ENCODE results near the gene IL17RB.

GRCh38 chr3:53828581-53828980 is 17.8 kb upstream of the IL17RB start:
- TF ChIP-seq BHLHE40 (IDR thresholded peaks at IDR 0.05; ENCODE audit: borderline replicate concordance), result no peak
- no peak for TF ChIP-seq FOXA1 (IDR thresholded peaks at IDR 0.05)
- no peak for TF ChIP-seq TARDBP (IDR thresholded peaks at IDR 0.05)
- TF ChIP-seq LEF1 (IDR thresholded peaks at IDR 0.05; ENCODE audit: borderline replicate concordance), result no peak
- TF ChIP-seq ELF4 (IDR thresholded peaks at IDR 0.05), result no peak
- TF ChIP-seq HDGF (IDR thresholded peaks at IDR 0.05; ENCODE audit: borderline replicate concordance), result no peak
- TF ChIP-seq L3MBTL2 (conservative IDR thresholded peaks at IDR 0.05), result no peak

Data from HEK293T (cell line).